D721Med (cell line): Measurements from ENCODE around the gene ABHD12B.
A peak's percentile ranks its signal among the peaks of the same experiment; 100 is the strongest.

Experiments used
- DNase-seq: peaks from one replicate; pipeline ENCODE4 v3.0.0; 2011; ENCODE audit warnings: low spot score; ENCODE audit not compliant: insufficient read length
- FAIRE-seq: peaks from 2 replicates; lab custom pipeline; 2011; peaks lifted over from hg19 to GRCh38; lab: Jason Lieb, UNC
- TF ChIP-seq, protein P1 (sequence below): IDR thresholded peaks from 2 replicates; pipeline ENCODE4 v1.5.1; 2012; ENCODE audit warnings: mild to moderate bottlenecking, control low read depth; ENCODE audit not compliant: insufficient read depth; ENCODE audit errors: missing control alignments

Gene ABHD12B

GRCh38 chr14:50926851-50927386 lies 55.1 kb downstream of the ABHD12B start:
- TF ChIP-seq, protein P1, sequence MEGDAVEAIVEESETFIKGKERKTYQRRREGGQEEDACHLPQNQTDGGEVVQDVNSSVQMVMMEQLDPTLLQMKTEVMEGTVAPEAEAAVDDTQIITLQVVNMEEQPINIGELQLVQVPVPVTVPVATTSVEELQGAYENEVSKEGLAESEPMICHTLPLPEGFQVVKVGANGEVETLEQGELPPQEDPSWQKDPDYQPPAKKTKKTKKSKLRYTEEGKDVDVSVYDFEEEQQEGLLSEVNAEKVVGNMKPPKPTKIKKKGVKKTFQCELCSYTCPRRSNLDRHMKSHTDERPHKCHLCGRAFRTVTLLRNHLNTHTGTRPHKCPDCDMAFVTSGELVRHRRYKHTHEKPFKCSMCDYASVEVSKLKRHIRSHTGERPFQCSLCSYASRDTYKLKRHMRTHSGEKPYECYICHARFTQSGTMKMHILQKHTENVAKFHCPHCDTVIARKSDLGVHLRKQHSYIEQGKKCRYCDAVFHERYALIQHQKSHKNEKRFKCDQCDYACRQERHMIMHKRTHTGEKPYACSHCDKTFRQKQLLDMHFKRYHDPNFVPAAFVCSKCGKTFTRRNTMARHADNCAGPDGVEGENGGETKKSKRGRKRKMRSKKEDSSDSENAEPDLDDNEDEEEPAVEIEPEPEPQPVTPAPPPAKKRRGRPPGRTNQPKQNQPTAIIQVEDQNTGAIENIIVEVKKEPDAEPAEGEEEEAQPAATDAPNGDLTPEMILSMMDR: no peak
- no peak for FAIRE-seq
- no peak for DNase-seq

DNA sequence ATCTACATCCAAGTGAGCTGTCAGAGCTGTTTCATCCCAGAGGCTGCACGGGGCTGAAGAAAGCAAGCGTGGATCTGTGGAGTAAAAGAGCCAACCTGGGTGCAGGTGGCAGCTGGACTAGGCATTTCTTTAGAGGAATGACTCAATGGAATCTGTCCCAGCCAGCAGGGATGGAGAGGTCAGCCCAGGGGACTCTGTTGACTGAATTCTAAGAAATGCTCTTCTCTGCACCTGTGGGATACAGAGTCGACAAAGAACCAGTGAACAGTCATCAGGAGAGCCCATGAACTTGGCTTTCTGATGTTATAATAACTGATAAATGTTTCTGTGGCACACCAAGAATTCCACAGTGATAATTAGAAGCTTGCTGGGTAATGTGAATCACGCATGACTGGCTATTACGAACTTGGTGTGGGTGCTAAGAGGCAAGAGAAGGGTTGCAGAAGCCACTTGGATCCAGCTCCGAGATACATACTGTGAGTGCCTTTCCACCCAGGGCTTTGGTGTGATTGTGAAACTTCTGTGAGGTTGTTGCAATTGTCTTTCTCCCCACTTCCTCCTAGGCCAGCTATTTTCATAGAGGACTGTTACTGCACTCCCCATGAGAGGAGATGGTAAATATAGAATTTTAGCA lies 56.3 kb downstream of the ABHD12B start:
- TF ChIP-seq, protein P1: no peak
- DNase-seq: no peak
- FAIRE-seq: no peak

DNA sequence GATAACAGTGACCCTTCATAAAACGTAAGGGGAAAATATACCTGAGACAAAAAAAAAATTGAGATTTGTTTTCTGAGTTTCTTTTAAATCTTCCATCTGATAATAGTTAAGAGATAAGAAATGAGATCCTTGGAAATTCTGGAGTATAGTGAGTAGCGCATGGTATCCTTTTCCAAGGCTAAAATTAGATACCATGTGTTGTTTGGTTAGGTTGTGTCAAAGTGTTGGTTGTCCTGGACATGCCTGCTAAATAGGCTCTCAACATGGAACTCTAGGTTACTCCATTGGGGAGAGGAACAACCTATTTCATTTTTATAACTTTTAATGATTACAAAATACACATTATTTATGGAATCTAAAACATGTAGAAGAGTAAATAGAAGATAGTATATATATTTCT lies 57.7 kb downstream of the ABHD12B start:
- TF ChIP-seq, protein P1: no peak
- DNase-seq: no peak
- FAIRE-seq: no peak

DNA sequence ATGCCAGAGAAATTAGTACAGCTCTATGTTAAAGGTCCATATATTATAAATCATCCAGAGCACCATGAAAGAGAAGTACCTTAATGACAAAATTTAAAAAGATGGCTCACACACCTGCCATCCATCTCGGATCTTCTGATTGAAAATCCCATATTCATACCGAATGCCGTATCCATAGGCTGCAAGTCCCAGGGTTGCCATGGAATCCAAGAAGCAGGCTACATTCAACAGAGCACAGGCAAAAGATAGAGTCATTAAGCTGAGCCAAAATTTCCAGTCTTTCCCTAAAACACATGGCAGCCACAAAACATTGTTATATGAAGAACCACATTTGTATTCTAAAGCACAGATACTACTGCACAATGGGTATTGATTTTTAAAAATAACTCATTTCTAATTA lies 59.7 kb downstream of the ABHD12B start:
- FAIRE-seq (no peak), DNase-seq (no peak)
- TF ChIP-seq, protein P1: no peak

- TF ChIP-seq, protein P1: no peak
- FAIRE-seq (peak; percentile 21), DNase-seq (no peak)
These were observed 60.3 kb downstream of the ABHD12B start for GRCh38 chr14:50932156-50932555.

GRCh38 chr14:50932592-50933495 lies 61.0 kb downstream of the ABHD12B start:
- FAIRE-seq (peak; percentile 91), DNase-seq (no peak)

More at GRCh38 chr14:50932592-50933495, 61.0 kb downstream of the ABHD12B start:
- TF ChIP-seq, protein P1: no peak
